OCI-LY7 (cell line): ENCODE results near the gene MON2. TPM values are rescaled to one million over a fixed set of nuclear protein-coding genes. Genes with fewer than 3 reads are reported as not detected.

ENCODE experiments used
- BruUV-seq: library from RNA; stranded (reverse); fragments of 400-500 nt; replicated peaks from 2 replicates; lab custom pipeline; 2021; lab: Mats Ljungman, UMichigan
- CTCF ChIA-PET: fragments of 300-600 bp; sonication (Branson Sonifier 250); formaldehyde crosslinking; loops from one replicate; lab custom pipeline; 2022; ENCODE audit warnings: antibody characterized with exemption; ENCODE audit not compliant: unreplicated experiment; lab: Charles Lee
- POLR2A ChIA-PET: fragments of 300-600 bp; sonication (Branson Sonifier 250); formaldehyde crosslinking; loops from one replicate; lab custom pipeline; 2022; ENCODE audit warnings: antibody characterized with exemption; lab: Charles Lee
- DNase-seq: peaks from one replicate; pipeline ENCODE4 v3.0.0-alpha.2; 2015; ENCODE audit warnings: low spot score
- H2AFZ ChIP-seq: fragments of 200-600 bp; sonication (generic), shearing (Covaris generic); 2 replicates; pipeline ENCODE4 v1.6.1; 2014; ENCODE audit warnings: mild to moderate bottlenecking, antibody characterized with exemption, low read length, moderate library complexity
- H3K27ac ChIP-seq: fragments of 200-600 bp; sonication (generic); 2 replicates; pipeline ENCODE4 v1.5.1; 2014; ENCODE audit warnings: mixed run types, low read depth, mild to moderate bottlenecking, moderate library complexity, low read length, inconsistent platforms; ENCODE audit not compliant: poor library complexity, severe bottlenecking
- H3K36me3 ChIP-seq: fragments of 200-600 bp; sonication (generic); 2 replicates; pipeline ENCODE4 v1.6.1; 2014; ENCODE audit warnings: mild to moderate bottlenecking, antibody characterized with exemption, low read length, moderate library complexity, mixed read lengths; ENCODE audit not compliant: insufficient read depth
- H3K4me1 ChIP-seq: fragments of 200-600 bp; sonication (generic); 2 replicates; pipeline ENCODE4 v1.5.1; 2014; ENCODE audit warnings: mild to moderate bottlenecking, low read length; ENCODE audit not compliant: insufficient read depth, poor library complexity, severe bottlenecking
- H3K4me2 ChIP-seq: fragments of 200-600 bp; sonication (generic); 2 replicates; pipeline ENCODE4 v1.6.1; 2014; ENCODE audit warnings: mild to moderate bottlenecking, low read length
- H3K4me3 ChIP-seq: fragments of 200-600 bp; sonication (generic); 2 replicates; pipeline ENCODE4 v1.5.1; 2014; ENCODE audit warnings: mild to moderate bottlenecking, low read depth, low read length; ENCODE audit not compliant: poor library complexity, severe bottlenecking
- H3K79me2 ChIP-seq: fragments of 200-600 bp; sonication (generic); 2 replicates; pipeline ENCODE4 v1.6.1; 2016; ENCODE audit warnings: low read depth, mild to moderate bottlenecking, low read length, moderate library complexity, mixed read lengths; ENCODE audit not compliant: insufficient read depth
- H3K9me2 ChIP-seq: fragments of 200-600 bp; sonication (generic); 2 replicates; pipeline ENCODE4 v1.6.1; 2016; ENCODE audit warnings: mild to moderate bottlenecking, low read length, mixed read lengths; ENCODE audit not compliant: insufficient read depth
- H3K9me3 ChIP-seq: fragments of 200-600 bp; sonication (generic); 2 replicates; pipeline ENCODE4 v1.6.1; 2014; ENCODE audit warnings: mild to moderate bottlenecking, mixed run types, low read length, mixed read lengths
- H4K20me1 ChIP-seq: fragments of 200-600 bp; sonication (generic); 2 replicates; pipeline ENCODE4 v1.6.1; 2014; ENCODE audit warnings: mild to moderate bottlenecking, antibody characterized with exemption, low read length, moderate library complexity, mixed read lengths; ENCODE audit not compliant: insufficient read depth
- EZH2phosphoT487 ChIP-seq: fragments of 200-600 bp; sonication (generic); IDR thresholded peaks from 2 replicates; pipeline ENCODE4 v1.6.1; 2018; ENCODE audit warnings: low read depth, borderline replicate concordance, mild to moderate bottlenecking, mixed run types, antibody characterized with exemption, low read length, moderate library complexity, mixed read lengths
- intact Hi-C: fragments of 100-400 bp; cut with micrococcal nuclease; formaldehyde crosslinking; loops from one replicate; pipeline ENCODE4 v1.10.0; 2022; ENCODE audit not compliant: unreplicated experiment
- total RNA-seq, 2 experiments: library from RNA; depleted of rRNA in 1 of 2; stranded (reverse); fragments of >200 nt in 1 of 2; shearing (Covaris generic) in 1 of 2; gene quantifications; 2 replicates each; pipeline ENCODE4 v1.2.3, GENCODE V29; 2014 to 2022
- TF ChIP-seq, protein P1 (sequence below): fragments of 200-600 bp; sonication (generic); conservative IDR thresholded peaks from 2 replicates; pipeline ENCODE4 v1.5.1; 2014; ENCODE audit warnings: mild to moderate bottlenecking, antibody characterized with exemption, low read length, moderate library complexity, mixed read lengths

The MON2 gene
- total RNA-seq, 2 experiments from 2014 or later = 31.6 to 54.7 TPM

DNA sequence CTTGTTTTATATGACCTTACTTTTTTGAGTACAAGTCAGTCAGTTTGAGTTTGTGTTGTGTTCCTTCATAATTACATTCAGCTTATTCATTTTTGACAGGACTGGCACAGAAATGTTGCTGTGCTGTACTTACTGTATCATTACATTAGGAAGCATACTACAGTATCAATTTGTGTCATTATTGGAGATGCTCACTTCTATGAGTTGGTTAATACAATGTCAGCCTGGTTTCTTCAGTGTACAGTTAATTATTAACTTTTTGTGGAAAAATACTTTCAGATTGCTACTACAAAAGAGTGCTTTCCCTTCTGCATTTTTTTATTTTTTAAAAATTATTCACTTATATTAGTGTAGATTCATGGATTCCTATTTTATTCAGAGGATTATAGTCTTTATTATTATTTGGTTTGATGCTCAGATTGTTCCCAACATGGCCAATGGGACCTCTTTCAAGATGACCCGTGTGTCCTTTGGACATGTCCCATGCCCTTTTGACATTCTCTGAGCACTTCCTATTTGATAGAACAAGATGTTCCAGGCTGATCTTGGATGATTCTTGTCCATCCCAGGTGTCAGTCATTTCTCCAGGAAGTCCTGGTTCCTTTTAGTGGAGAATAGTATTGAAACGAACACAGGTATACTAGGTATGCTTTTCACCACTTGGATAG is 66.6 kb downstream of the MON2 start:
- H3K4me1 ChIP-seq = no peaks in the 10 kb centered on the region
- no peak overlapping the region for H3K4me2 ChIP-seq
- no peaks in the 10 kb centered on the region for H3K9me3 ChIP-seq
- H3K36me3 ChIP-seq = peaks cover 60% of the 10 kb centered on the region
- no peak overlapping the region for H3K27ac ChIP-seq
- H4K20me1 ChIP-seq = no peaks in the 10 kb centered on the region
- BruUV-seq = no TSS peak
- TF ChIP-seq EZH2phosphoT487 = no peak
- TF ChIP-seq, protein P1, sequence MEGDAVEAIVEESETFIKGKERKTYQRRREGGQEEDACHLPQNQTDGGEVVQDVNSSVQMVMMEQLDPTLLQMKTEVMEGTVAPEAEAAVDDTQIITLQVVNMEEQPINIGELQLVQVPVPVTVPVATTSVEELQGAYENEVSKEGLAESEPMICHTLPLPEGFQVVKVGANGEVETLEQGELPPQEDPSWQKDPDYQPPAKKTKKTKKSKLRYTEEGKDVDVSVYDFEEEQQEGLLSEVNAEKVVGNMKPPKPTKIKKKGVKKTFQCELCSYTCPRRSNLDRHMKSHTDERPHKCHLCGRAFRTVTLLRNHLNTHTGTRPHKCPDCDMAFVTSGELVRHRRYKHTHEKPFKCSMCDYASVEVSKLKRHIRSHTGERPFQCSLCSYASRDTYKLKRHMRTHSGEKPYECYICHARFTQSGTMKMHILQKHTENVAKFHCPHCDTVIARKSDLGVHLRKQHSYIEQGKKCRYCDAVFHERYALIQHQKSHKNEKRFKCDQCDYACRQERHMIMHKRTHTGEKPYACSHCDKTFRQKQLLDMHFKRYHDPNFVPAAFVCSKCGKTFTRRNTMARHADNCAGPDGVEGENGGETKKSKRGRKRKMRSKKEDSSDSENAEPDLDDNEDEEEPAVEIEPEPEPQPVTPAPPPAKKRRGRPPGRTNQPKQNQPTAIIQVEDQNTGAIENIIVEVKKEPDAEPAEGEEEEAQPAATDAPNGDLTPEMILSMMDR = no peak
- intact Hi-C loops = no loop called here
- H3K9me2 ChIP-seq = no peaks in the 10 kb centered on the region
- no peak overlapping the region for H3K4me3 ChIP-seq
- no peak overlapping the region for H2AFZ ChIP-seq
- ChIA-PET POLR2A (no interaction called here), CTCF (no interaction called here)
- no peaks in the 10 kb centered on the region for H3K79me2 ChIP-seq
- no peak for DNase-seq

DNA sequence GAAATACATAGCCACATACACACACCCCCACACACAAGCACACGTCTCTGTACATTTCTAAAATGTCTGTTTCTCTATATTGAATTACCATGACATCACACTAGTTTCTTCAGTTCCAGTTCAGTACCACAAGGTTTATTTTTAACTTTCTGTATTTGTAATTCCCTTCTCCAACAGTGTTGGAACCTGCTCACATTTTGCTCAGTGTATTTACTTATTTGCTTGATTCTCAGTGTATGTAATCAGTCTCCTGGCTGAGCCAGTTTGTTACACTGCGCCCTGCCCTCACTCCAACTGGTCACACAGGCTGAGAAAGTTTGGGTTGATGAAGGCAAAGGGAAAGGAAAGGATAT is 67.1 kb downstream of the MON2 start:
- Histone ChIP-seq H2AFZ (no peak overlapping the region), H3K4me1 (no peaks in the 10 kb centered on the region), H3K4me3 (no peak overlapping the region), H3K9me2 (no peaks in the 10 kb centered on the region), H3K4me2 (no peak overlapping the region), H3K79me2 (no peaks in the 10 kb centered on the region), H3K36me3 (peaks cover 64% of the 10 kb centered on the region), H3K9me3 (no peaks in the 10 kb centered on the region), H4K20me1 (no peaks in the 10 kb centered on the region), H3K27ac (no peak overlapping the region)
- no TSS peak for BruUV-seq
- no peak for TF ChIP-seq EZH2phosphoT487
- TF ChIP-seq, protein P1 = no peak
- ChIA-PET CTCF (no interaction called here), POLR2A (no interaction called here)
- no peak for DNase-seq
- intact Hi-C loops = no loop called here

DNA sequence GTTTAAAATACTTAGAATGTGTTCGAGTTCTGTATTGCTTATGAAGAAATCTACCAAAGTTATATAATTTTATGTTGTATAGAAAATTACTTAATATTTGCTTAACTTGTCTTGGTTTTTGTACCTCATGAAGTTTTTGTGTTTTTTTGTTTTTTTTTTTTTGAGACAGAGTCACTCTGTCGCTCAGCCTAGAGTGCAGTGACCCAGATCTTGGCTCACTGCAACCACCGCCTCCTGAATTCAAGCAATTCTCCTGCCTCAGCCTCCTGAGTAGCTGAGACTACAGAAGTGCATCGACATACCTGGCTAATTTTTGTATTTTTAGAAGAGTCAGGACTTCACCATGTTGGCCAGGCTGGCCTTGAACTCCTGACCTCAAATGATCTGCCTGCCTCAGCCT is 69.9 kb downstream of the MON2 start:
- no TSS peak for BruUV-seq
- DNase-seq = no peak

More for the DNA sequence above, 69.9 kb downstream of the MON2 start:
- Histone ChIP-seq H3K4me2 (no peak overlapping the region), H3K4me1 (no peaks in the 10 kb centered on the region), H3K27ac (no peak overlapping the region), H3K36me3 (peaks cover 67% of the 10 kb centered on the region), H3K9me3 (no peaks in the 10 kb centered on the region), H3K9me2 (no peaks in the 10 kb centered on the region), H3K4me3 (no peak overlapping the region), H2AFZ (no peak overlapping the region), H3K79me2 (no peaks in the 10 kb centered on the region), H4K20me1 (no peaks in the 10 kb centered on the region)
- ChIA-PET POLR2A (interaction anchor here (0.7 to 1.2 kb wide), 2 partner anchors 13 to 105 kb away, joined by 4 read pairs; no protein-coding TSS in a partner anchor), CTCF (no interaction called here)
- TF ChIP-seq, protein P1 = no peak
- no peak for TF ChIP-seq EZH2phosphoT487
- intact Hi-C loops = no loop called here
